SU-DHL-6 (cell line): ENCODE data around the gene TRPM3.

ENCODE experiments used
- H2AFZ ChIP-seq: fragments of 200-600 bp; sonication (generic); 2 replicates; pipeline ENCODE4 v1.6.1; 2014; ENCODE audit warnings: low read depth, mild to moderate bottlenecking, moderate library complexity, mixed read lengths, antibody characterized with exemption, low read length; ENCODE audit not compliant: severe bottlenecking
- H3F3A ChIP-seq: fragments of 200-600 bp; shearing (Covaris generic); 2 replicates; pipeline ENCODE4 v1.6.0; 2016; ENCODE audit warnings: antibody characterized with exemption, mild to moderate bottlenecking; ENCODE audit not compliant: insufficient read depth
- H3K27ac ChIP-seq: fragments of 200-600 bp; sonication (generic); 2 replicates; pipeline ENCODE4 v1.5.1; 2016; ENCODE audit warnings: low read depth, mild to moderate bottlenecking, low read length, moderate library complexity, mixed read lengths
- H3K27me3 ChIP-seq: fragments of 200-600 bp; sonication (generic), shearing (Covaris generic); 2 replicates; pipeline ENCODE4 v1.6.0; 2014; ENCODE audit warnings: mild to moderate bottlenecking, low read length
- H3K36me3 ChIP-seq: fragments of 200-600 bp; sonication (generic); 2 replicates; pipeline ENCODE4 v1.6.1; 2014; ENCODE audit warnings: mild to moderate bottlenecking, low read length, mixed read lengths
- H3K4me2 ChIP-seq: fragments of 300-600, 200-600 bp; shearing (Covaris generic), sonication (generic); 2 replicates; pipeline ENCODE4 v1.6.0; 2014; ENCODE audit warnings: low read length, low read depth, mild to moderate bottlenecking; ENCODE audit not compliant: poor library complexity, severe bottlenecking
- H3K4me3 ChIP-seq: fragments of 200-600 bp; sonication (generic); 2 replicates; pipeline ENCODE4 v1.5.1; 2014; ENCODE audit warnings: antibody characterized with exemption, low read length, mild to moderate bottlenecking, mixed read lengths; ENCODE audit not compliant: insufficient read depth, poor library complexity, severe bottlenecking
- H3K79me2 ChIP-seq: fragments of 200-600 bp; sonication (generic); 2 replicates; pipeline ENCODE4 v1.6.1; 2014; ENCODE audit warnings: mild to moderate bottlenecking, low read length, moderate library complexity; ENCODE audit not compliant: insufficient read depth
- H3K9ac ChIP-seq: fragments of 200-600 bp; sonication (generic); 2 replicates; pipeline ENCODE4 v1.7.0; 2014; ENCODE audit warnings: mild to moderate bottlenecking, low read length
- H3K9me2 ChIP-seq: fragments of 200-600 bp; sonication (generic); replicated peaks from 2 replicates; pipeline ENCODE4 v1.6.1; 2014; ENCODE audit warnings: low read length; ENCODE audit not compliant: insufficient read depth
- H3K9me3 ChIP-seq: fragments of 200-600 bp; sonication (generic); 2 replicates; pipeline ENCODE4 v1.6.1; 2014; ENCODE audit warnings: low read length, mixed read lengths; ENCODE audit not compliant: insufficient read depth
- H4K20me1 ChIP-seq: fragments of 200-600 bp; sonication (generic); 2 replicates; pipeline ENCODE4 v1.6.1; 2014; ENCODE audit warnings: low read depth, mild to moderate bottlenecking, antibody characterized with exemption, low read length, moderate library complexity, mixed read lengths
- EZH2phosphoT487 ChIP-seq: fragments of 200-600 bp; sonication (generic), shearing (Covaris generic); conservative IDR thresholded peaks from 2 replicates; pipeline ENCODE4 v1.6.1; 2018; ENCODE audit warnings: mild to moderate bottlenecking, antibody characterized with exemption, low read length, moderate library complexity, mixed read lengths
- TF ChIP-seq, protein P1 (sequence below): fragments of 200-600 bp; sonication (generic); IDR thresholded peaks from one replicate; pipeline ENCODE4 v1.5.1; 2017; ENCODE audit warnings: antibody characterized with exemption, mild to moderate bottlenecking, low read length, moderate library complexity; ENCODE audit not compliant: insufficient read depth, poor library complexity, severe bottlenecking

TRPM3 gene

DNA sequence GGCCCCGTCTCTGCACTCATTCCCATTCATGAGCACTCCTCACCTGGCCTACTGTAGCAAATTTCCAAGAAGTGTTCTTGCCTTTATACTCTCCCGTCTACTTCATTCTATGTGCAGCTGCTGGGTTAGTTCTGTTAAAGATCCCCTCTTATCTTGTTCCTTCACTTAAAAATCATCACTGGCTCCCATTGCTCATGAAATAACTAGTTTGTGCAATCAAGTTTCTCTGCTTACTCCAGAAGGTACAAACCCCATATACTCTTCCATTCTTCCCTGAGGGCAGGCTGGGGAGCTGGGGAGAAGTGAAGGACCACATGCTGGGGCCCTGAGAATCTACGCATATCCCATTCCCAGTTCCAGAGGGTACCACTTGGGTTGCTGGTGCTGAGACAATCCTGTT is 622.6 kb downstream of the TRPM3 start:
- Histone ChIP-seq H3K4me2 (no peak overlapping the region), H3K9me2 (no peaks in the 10 kb centered on the region), H3F3A (no peaks in the 10 kb centered on the region), H2AFZ (no peak overlapping the region), H3K27me3 (no peaks in the 10 kb centered on the region), H3K9me3 (no peaks in the 10 kb centered on the region), H3K9ac (no peak overlapping the region), H4K20me1 (no peaks in the 10 kb centered on the region), H3K36me3 (no peaks in the 10 kb centered on the region), H3K4me3 (no peak overlapping the region), H3K79me2 (no peaks in the 10 kb centered on the region), H3K27ac (no peak overlapping the region)
- TF ChIP-seq, protein P1, sequence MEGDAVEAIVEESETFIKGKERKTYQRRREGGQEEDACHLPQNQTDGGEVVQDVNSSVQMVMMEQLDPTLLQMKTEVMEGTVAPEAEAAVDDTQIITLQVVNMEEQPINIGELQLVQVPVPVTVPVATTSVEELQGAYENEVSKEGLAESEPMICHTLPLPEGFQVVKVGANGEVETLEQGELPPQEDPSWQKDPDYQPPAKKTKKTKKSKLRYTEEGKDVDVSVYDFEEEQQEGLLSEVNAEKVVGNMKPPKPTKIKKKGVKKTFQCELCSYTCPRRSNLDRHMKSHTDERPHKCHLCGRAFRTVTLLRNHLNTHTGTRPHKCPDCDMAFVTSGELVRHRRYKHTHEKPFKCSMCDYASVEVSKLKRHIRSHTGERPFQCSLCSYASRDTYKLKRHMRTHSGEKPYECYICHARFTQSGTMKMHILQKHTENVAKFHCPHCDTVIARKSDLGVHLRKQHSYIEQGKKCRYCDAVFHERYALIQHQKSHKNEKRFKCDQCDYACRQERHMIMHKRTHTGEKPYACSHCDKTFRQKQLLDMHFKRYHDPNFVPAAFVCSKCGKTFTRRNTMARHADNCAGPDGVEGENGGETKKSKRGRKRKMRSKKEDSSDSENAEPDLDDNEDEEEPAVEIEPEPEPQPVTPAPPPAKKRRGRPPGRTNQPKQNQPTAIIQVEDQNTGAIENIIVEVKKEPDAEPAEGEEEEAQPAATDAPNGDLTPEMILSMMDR: no peak
- no peak for TF ChIP-seq EZH2phosphoT487

DNA sequence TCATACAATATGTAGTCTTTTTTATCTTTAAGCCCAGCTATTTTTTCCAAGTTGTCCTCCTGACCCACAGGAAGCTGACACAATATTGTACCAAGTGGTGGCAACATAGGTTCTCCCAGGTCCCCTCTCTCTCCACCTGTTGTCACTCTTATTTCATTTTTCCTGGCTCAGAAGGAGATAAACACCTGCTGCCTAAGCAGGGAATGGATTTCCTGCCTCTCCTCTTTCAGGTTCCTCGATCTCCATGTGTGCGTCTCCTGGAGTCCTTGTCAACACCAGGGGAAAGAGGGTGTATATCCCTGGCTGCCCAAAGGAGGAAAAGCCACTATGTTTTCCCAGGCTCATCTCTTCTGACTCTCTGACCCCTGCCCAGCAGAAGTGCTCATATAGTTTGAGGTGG is 625.2 kb downstream of the TRPM3 start:
- Histone ChIP-seq H3K4me2 (no peak overlapping the region), H3F3A (no peaks in the 10 kb centered on the region), H3K27me3 (no peaks in the 10 kb centered on the region), H2AFZ (no peak overlapping the region), H3K9me3 (no peaks in the 10 kb centered on the region), H4K20me1 (no peaks in the 10 kb centered on the region), H3K9ac (no peak overlapping the region), H3K36me3 (no peaks in the 10 kb centered on the region), H3K27ac (no peak overlapping the region), H3K79me2 (no peaks in the 10 kb centered on the region), H3K9me2 (no peaks in the 10 kb centered on the region), H3K4me3 (no peak overlapping the region)
- TF ChIP-seq, protein P1: no peak
- no peak for TF ChIP-seq EZH2phosphoT487

DNA sequence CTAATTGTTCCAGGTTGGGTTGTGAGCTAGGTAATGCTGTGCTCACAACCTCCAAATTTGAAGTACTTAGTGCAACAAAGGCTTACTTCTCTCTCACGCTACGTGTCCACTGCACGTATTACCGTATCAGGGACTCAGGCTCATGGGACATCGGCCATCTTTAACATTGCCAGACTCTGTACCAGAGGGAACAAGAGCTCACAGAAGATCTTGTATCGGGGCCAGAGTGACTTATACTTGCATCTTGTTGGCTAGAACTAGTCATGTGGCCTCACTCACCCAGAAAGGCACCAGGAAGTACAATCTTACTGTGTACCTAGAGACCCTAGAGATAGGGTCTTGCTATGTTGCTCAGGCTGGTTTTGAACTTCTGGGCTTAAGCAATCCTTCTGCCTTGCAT is 625.9 kb downstream of the TRPM3 start:
- H3K9ac ChIP-seq: no peak overlapping the region
- no peaks in the 10 kb centered on the region for H3K27me3 ChIP-seq
- H3K4me2 ChIP-seq: no peak overlapping the region
- H4K20me1 ChIP-seq: no peaks in the 10 kb centered on the region
- no peak overlapping the region for H3K27ac ChIP-seq
- no peaks in the 10 kb centered on the region for H3K9me2 ChIP-seq
- no peak for TF ChIP-seq EZH2phosphoT487
- TF ChIP-seq, protein P1: no peak
- H3K36me3 ChIP-seq: no peaks in the 10 kb centered on the region
- no peaks in the 10 kb centered on the region for H3K79me2 ChIP-seq
- H2AFZ ChIP-seq: no peak overlapping the region
- no peaks in the 10 kb centered on the region for H3K9me3 ChIP-seq
- H3F3A ChIP-seq: no peaks in the 10 kb centered on the region
- H3K4me3 ChIP-seq: no peak overlapping the region

DNA sequence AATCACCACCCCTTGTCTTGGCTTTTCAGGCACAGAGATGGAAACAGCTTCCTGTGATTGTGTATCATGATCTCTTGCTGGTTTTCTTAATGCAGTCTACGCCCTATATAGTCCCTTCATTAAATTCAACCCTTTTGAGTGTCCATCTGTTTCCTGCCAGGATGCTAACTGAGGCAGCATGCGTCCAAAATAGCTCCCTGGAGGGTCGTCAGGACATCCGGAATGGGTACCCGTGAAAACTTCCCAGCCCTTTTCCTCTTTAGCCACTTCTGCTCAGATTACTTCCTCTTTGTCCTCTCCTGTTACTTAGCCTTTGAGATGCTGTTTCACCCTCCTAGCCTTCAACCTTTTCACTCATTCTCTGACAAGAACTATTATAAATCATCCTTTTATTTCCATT is 627.2 kb downstream of the TRPM3 start:
- no peak overlapping the region for H3K9ac ChIP-seq
- no peaks in the 10 kb centered on the region for H3K9me2 ChIP-seq
- H3K27ac ChIP-seq: no peak overlapping the region
- H3K4me2 ChIP-seq: no peak overlapping the region
- no peaks in the 10 kb centered on the region for H3K79me2 ChIP-seq
- no peaks in the 10 kb centered on the region for H4K20me1 ChIP-seq
- no peaks in the 10 kb centered on the region for H3K36me3 ChIP-seq
- no peak overlapping the region for H3K4me3 ChIP-seq
- H3K27me3 ChIP-seq: no peaks in the 10 kb centered on the region
- H2AFZ ChIP-seq: no peak overlapping the region
- no peaks in the 10 kb centered on the region for H3K9me3 ChIP-seq
- H3F3A ChIP-seq: no peaks in the 10 kb centered on the region
- no peak for TF ChIP-seq EZH2phosphoT487
- TF ChIP-seq, protein P1: no peak
